ENCODE measurements around the gene AQP12A.
"Not testable (repeated sequence)": the region's sequence is repeated elsewhere in the genome, so short reads cannot be mapped to it uniquely, and the experiment has no call there.

AQP12A gene

GRCh38 chr2:240691631-240692420 lies at the start of gene AQP12A:
AQP12A (plus strand) TSS chr2:240691866; CDS start chr2:240691914, 48 bp downstream.
- not testable (repeated sequence) for DNase-seq

GRCh38 chr2:240642061-240642805 lies 49.4 kb upstream of the AQP12A start:
- DNase-seq, result no peak

GRCh38 chr2:240642806-240643092 lies 48.9 kb upstream of the AQP12A start:
- DNase-seq, result no peak

GRCh38 chr2:240643093-240643810 lies 48.4 kb upstream of the AQP12A start:
- DNase-seq, result no peak

- no peak for DNase-seq
These were observed 47.9 kb upstream of the AQP12A start for GRCh38 chr2:240643811-240644150.

- no peak for DNase-seq
These were observed 47.5 kb upstream of the AQP12A start for GRCh38 chr2:240644171-240644651.

GRCh38 chr2:240644859-240645301 lies 46.8 kb upstream of the AQP12A start:
- DNase-seq, result no peak

- no peak for DNase-seq
These were observed 46.3 kb upstream of the AQP12A start for GRCh38 chr2:240645346-240645745.

- no peak for DNase-seq
These were observed 45.9 kb upstream of the AQP12A start for GRCh38 chr2:240645801-240646175.

- DNase-seq, result no peak
These were observed 45.3 kb upstream of the AQP12A start for GRCh38 chr2:240646176-240646899.

- DNase-seq, result no peak
These were observed 44.7 kb upstream of the AQP12A start for GRCh38 chr2:240646900-240647502.

GRCh38 chr2:240647503-240648154 lies 44.0 kb upstream of the AQP12A start:
- no peak for DNase-seq

GRCh38 chr2:240648155-240648649 lies 43.5 kb upstream of the AQP12A start:
- no peak for DNase-seq

GRCh38 chr2:240648650-240649275 lies 42.9 kb upstream of the AQP12A start:
- DNase-seq, result no peak

- DNase-seq, result no peak
These were observed 42.3 kb upstream of the AQP12A start for GRCh38 chr2:240649331-240649730.

- no peak for DNase-seq
These were observed 41.3 kb upstream of the AQP12A start for GRCh38 chr2:240650254-240650965.

GRCh38 chr2:240651185-240651584 lies 40.5 kb upstream of the AQP12A start:
- no peak for DNase-seq

GRCh38 chr2:240655931-240656886 lies 35.5 kb upstream of the AQP12A start:
- DNase-seq, result no peak

- DNase-seq, result not testable (repeated sequence)
These were observed 31.8 kb upstream of the AQP12A start for GRCh38 chr2:240659883-240660282.

Data from NCI-H446 (cell line).